ENCODE results near the gene KRTAP26-1.

Gene KRTAP26-1, protein sequence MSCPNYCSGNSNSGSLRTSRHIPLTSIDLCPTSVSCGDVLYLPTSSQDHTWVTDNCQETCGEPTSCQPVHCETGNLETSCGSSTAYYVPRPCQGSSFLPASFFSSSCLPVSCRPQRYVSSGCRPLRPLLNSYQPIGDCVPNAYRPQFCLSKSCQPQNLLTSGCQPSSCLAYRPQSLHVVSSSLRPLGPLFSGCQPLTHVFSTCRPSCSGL

DNA sequence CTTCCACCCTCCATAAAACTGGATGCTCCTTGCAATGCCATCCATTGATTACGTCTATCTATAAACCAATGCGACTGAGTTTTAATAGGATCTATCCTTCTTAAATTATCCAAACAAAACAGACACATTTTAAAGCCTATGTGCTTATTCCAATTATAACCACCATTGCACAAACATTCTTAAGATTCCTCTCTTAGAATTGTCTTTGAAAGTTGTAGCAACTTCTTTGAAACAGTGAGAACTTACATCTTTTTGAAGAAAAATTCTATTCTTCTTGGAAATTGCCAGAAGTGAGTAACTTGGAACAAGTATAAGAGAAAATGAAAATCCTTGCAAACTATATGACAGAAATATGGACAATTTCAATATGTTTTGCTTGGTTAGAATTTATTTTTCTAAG is at the start of gene KRTAP26-1:
Gene KRTAP26-1, minus strand, starts transcription at position 101 of the 400 bp plus-strand sequence. CDS start 280 bp downstream, outside the sequence.
- no peak for DNase-seq

DNA sequence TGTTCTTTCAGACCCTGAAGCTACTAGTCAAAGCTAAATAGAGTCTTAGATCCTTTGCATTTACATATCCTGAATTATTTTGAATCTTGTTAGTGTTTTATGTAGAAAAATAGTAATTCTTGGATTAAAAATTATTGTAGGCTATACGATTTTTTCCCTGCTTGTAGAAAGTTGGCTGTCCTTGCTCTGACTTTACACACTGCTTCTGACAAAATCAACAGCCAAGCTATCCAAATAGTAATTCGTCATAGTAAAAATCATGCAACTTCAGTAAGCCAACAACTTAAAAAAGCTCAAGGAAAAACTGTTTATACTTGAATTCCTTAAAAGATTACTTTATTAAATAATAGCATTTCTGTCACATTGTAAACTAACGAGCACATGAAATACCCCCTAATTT is 35.8 kb upstream of the KRTAP26-1 start:
- no peak for DNase-seq

DNA sequence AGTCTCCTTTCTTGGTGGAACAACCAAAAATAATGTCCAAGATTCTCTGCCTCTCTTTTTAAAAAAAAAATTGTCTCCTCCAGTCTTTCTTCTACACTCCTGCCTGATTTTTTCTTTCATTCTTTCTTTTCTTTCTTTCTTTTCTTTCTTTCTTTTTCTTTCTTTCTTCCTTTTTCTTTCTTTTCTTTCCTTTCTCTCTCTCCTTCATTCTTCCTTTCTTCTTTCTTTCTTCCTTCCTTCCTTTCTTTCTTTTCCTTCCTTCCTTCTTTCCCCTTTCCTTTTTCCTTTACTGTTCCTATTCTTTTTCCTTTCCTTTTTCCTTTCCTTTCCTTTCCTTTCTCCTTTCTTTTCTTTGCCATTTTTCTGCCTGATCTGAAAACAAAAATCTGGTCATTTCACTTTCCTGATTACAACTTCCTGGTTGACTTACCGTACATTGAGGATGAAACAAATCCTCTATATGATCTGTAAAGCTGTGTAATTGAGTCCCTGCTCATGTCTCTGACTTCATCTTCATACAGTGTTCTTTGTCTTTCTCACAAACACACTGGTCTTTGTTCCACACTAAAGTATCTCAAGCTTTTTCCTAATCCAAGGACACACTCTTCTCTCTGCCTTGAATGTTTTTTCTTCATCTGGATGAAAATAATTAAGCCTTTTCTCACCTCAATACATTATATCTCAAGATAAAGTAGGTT is 34.3 kb upstream of the KRTAP26-1 start:
- DNase-seq = no peak

DNA sequence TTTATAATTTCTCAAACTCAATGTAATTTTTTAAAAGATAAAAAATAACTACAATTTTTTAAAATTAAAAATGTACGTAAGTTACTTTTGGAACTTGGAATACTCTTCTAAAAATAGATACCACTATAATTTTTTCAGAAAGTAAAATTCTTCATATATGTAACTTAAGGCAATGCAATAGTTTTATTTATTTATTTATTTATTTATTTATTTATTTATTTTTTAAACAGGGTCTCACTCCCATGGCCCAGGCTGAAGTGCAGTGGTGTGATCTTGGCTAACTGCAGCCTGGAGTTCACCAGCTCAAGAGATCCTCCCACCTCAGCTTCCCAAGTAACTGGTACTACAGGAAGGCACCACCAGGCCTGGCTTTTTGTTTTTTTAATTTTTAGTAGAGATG is 31.4 kb upstream of the KRTAP26-1 start:
- no peak for DNase-seq

DNA sequence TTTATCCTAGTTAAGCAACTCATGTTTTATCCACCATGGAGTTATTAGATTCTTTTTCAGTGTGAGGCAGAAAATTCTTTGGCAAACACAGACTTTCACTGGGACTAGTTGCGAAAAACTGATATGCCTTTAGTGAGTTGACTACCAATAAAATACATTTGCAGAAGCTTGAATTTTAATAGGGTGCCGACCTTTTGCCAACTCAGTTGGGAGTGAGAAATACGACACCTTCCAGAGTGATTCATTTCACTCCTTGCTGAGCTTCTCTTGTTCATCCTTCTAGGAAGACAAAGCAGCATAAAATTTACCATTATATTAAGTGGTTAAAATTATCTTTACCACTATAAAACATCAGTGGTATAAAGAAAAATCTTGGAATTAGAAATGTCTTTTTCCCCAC is 29.5 kb upstream of the KRTAP26-1 start:
- no peak for DNase-seq

DNA sequence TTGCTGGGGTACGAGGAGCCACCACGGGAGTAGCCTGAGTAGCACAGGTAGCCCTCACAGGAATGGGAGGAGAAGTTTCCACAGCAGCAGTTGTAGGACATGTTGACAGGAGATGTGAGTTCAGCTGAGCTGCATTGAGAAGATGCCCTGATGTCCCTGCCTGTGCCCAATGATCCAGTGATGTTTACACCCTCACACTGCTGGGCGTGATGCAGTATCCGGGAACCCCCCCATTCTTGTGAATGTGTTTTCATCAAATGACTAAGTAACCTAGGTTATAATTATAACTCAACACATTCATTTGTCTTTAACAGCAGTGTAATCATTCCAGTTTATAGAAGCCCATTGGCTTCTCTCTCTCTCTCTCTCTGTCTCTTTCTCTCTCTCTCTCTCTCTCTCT is 28.4 kb upstream of the KRTAP26-1 start, which contains the start of gene KRTAP23-1:
Gene KRTAP23-1, minus strand, starts transcription at position 101 of the 400 bp plus-strand sequence. Its CDS starts 0 bp downstream, at position 101.
- DNase-seq = no peak

DNA sequence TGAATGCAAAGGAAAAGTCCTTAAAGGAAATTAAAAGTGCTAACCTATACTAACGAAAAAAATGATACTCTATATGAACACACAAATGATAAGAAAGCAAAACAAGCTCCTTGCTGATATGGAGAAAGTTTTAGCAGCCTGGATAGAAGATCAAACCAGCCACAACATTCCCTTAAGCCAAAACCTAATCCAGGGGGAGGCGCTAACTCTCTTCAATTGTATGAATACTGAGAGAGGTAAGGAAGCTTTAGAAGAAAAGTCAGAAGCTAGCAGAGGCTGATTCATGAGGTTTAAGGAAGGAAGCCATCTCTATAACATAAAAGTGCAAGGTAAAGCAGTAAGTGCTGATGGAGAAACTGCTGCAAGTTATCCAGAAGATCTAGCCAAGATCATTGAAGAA is 24.9 kb upstream of the KRTAP26-1 start:
- DNase-seq = no peak

DNA sequence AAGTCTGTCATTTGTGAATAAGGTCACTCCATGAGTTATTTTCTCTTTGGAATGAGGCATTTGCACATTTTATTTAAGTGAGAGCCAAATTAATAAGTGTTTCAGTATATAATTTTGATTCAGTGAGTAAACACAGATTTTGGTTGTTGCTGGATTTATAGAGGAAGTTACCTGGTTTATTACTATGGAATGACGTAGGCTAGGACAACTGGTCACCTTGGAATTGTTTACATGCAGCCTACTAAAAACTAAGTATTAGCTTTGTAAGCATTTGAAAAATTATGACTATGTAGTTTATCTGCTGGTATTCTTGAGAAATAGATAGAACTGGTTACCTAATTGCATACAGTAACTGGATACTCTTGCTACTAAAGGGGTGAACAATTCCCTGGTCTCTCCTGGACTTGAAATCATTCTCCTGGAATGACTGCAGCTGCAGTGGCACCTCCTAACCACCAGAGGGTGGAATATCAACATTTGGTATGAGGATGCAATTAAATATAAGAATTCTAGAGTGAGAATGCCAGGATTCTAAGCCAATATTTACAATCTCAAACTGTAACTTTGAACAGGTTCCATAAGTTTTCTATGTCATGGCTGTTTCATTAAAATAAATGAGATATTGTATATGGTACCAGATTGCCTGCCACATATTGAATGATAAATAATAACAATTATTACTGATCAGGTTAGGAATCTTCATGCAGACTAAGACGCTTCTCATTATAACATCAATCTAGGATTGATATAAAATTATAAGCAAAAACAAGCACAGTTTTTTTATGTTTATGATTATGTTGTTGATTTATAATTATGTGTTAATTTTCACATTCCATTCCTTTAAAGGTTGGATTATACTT is 20.8 kb upstream of the KRTAP26-1 start:
- peak; percentile 21 for DNase-seq

DNA sequence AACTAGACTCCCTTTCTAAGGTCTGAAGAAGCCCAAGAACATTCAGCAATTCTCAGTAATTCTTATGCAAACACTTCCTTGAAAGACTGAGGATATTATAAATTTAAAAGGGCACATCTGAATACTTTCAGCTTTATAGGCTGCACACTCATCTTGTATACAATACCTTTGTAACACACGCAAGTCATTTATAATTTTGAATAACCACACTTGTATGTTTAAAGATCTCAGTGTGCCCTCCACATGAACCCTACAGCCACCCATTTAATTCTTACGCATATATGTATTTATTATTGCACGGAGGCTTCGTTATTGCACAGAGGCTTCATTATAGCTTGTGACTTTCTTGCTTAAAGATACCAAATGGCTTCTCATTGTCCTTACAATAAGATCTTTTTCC is 18.6 kb upstream of the KRTAP26-1 start:
- no peak for DNase-seq

DNA sequence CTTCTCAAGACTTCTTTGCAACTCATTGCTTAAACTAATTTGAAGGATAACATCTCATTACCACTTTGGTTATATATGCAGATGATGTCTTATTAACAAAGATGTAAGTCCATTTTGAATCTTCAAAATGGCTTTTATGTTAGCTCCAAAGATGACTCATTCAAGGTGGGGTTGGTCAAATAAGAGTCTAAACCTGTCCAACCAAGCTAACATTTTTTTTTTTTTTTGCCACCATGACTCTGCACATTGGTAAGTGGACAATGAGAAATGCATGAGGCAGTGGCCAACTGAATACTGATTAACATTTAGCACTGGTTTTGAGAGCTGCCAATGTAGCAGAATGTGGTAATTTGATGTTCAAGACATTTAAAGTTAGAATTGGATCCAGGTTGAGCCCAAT is 17.7 kb upstream of the KRTAP26-1 start:
- DNase-seq = no peak

DNA sequence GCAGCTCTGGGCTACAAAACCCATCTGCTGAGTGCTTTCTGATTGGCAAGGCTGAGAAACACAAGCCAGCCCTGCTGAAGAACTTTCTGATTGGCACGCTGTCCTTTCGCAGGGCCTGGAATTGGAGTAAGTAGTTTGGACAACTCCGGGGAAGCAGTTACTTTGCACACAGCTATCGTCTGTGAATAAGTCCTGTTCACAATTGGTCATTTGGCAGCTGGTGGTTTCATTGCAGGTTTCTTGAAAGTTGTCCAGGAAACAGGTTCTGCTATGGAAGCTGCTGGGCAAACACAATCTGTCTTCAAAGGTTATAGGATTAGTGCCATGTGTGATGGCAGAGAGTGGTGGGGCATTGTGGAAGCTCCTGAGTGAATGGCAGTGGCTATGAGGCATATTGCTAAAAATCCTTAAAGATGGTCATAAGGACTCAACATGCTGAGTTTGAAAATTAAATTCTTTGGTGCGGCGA is 17.2 kb upstream of the KRTAP26-1 start, which contains the start of gene KRTAP27-1:
Gene KRTAP27-1, minus strand, starts transcription at position 419 of the 469 bp plus-strand sequence. Its CDS starts 26 bp downstream, at position 393.
- DNase-seq = no peak

DNA sequence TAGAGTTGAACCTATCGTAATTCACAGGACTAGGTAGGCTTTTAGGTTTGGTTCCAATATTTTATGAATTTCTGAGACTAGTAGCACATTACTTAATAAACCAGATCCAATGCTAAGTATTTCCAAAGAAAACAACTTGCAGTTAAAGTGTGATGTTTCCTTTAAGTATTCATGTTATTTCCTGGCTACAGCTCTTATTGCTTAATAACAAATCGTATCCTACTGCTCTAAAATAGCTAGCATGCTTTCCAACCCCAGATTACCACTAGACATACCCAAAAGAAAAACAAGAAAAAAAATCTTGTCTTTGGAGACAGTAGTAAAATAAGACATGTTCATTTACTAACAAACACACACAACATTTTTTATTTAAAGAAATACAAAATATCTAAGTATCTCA is 16.5 kb upstream of the KRTAP26-1 start:
- DNase-seq = no peak

DNA sequence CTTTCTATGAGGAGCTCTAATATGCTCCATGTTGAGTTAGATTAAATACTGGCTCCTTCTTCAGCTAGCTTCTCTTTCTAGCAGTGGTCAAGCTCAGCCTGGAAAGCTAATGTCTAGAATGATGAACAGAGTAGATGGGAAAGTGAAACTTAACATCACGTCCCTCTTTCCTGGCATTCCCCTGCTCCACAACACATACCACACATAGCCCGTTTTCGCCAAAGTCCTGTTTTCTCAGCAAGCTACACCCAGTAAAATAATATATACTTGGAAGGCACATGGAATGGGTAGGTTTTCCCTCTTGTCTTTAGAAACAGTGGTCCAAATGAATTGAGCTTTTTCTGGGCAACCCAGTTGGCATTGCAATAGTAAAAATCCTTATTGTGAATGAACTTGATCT is 13.6 kb upstream of the KRTAP26-1 start:
- no peak for DNase-seq

DNA sequence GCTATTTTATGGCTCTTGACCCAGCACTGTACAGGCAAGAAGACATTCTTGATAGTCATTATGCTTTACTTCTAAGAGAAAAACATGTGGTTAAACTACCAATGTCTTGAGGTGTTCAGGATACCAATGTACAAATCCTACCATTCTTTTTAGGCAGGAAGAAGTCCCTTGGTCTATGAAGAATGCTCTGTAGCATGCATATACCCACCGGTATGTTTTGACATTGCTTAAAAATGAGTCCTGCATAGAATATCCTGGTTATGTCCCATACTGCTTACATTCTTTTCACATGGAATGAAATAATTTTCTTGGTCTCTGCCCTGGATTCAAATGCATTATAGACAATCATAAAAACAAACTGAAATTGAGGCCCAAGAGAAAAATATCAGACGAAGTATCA is 12.6 kb upstream of the KRTAP26-1 start:
- DNase-seq = no peak

DNA sequence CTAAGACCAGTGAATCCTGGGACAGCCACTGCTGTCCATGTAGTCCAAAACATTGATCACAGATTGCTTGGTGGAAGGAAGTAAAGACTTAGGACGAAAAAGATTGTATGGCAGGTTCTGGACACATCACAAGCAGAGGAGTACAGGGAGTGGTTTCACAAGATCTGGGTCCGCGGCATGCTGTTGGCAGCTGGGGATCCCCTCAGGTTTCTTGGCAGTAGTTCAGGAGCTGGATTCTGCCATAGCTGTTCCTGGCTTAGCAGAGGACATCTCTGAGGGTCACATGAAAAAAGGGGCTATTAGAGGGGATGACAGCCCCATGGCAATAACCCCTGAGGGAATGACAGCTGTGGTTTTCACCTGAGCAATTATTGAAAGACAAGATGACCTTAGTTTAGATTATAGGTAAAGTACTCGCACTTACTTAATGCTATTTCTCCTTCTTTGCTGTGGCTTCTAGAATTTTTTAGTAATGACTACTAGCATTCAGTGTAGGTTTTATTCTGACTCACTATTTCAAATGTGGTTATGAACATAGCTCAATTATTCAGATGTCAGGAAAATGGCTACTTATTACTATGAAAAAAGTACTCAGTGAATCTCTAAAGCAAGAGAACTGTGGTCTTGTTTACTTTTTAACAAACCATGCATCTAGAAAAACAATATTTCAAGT is 9.2 kb upstream of the KRTAP26-1 start:
- no peak for DNase-seq

DNA sequence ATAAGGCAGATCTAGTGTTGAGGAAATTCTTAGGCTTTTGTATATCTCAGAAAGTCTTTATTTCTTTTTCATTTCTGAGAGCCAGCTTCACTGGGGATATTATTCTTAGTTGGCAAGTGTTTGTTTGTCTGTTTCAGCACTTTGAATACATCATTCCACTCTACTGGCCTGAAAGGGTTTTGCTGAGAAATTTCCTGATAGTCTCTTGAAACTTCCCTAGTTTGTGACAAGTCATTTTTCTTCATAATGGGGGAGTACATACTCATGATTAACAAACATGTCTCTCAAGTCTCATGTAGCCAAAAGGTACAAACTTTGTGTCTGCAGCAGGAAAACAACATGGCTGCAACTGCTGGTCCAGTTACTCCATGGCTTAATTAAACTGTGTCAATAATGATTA is 6.3 kb upstream of the KRTAP26-1 start:
- no peak for DNase-seq

DNA sequence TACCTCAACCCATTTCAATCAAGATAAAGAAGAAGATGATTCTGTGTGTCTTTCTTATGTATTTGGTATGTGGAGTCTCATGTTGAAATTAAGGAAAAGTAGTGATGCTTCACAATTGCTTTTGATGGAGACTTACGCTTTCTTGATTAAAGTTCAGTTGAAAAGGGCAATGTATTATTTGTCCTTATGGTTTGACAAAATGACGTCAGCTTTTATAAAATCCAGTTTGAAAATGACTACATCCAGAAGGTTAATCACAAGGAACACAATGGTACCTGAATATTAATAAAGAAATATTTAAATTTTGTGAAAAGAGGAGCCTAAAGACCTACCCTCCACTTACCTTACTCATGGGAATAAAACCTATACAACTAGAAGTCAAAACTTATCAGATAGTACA is 4.4 kb downstream of the KRTAP26-1 start:
- no peak for DNase-seq

DNA sequence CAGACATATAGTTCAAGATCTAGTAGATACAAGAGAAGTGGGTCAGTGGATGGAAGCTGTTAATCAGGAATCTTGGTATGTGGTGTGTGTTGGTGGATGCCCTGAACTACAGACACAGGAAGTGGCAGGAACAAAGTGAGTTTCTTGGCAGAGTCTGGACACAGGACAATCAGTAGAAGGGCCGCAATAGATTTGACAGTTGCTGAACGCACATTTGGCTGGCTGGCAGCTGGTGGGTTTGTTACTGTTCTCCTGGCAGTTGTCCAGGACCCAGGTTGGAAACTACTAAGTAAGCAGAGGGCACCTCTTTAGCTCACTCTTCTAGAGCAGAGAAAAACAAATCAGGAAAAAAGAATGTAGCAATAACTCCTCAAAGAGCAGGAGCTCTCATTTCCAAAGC is 13.2 kb downstream of the KRTAP26-1 start:
- DNase-seq = no peak

DNA sequence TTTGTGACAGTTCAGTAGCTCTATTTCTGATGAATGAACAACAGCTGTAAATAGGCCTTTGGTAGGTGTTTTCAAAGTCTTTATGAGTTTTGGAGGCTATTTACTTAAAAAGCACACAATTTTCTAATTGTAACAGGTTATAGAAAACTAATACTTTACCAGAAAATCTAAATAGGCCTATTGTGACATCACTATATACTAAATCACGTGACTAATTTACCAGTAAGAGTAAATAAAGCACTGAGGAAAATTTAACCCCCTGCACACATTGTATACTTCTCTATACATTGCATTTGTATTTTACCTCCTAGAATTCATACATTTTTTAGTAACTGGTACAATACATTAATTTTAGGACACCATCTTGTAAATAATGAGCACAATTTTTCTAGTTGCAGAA is 15.0 kb downstream of the KRTAP26-1 start:
- DNase-seq = no peak

DNA sequence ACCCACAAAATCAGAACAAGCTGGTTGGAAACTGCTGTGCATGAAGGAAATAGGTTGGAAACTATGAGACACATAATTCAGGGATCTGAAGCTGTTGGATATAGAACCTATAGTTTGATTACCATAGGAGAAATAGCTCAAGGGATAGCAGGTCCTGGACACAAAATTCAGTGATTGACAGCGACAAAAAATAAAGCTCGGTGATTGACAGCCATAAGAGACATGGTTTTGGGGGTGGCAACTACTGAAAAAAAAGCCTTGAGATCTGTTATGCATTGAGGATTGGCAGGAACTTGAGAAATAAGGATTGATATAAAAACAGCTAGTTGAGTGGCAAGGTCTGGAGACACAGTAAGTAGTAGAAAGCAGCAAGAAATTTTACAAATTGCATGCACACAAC is 30.9 kb downstream of the KRTAP26-1 start, which contains the start of gene KRTAP25-1:
Gene KRTAP25-1, minus strand, starts transcription at position 300 of the 400 bp plus-strand sequence. Its CDS starts 24 bp downstream, at position 276.
- no peak for DNase-seq

DNA sequence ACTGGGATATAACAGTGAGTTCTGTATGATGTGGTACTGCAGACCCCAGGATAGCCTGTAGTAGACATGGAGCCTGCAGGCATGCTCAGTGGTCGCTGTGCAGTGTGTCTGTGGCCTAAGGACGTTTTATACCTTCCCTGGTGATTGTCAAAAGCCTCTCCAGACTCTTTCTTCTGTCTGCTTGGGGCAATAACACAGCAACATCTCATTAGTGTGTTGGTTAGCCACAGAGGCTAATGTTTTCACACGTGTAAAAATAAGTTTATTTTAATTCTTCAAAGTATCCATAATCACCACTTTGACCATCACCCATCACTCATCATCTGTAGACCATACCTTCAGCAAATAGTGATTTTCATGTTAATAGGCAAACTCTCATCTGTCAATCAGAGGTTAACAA is 37.3 kb downstream of the KRTAP26-1 start, which contains the start of gene KRTAP24-1:
Gene KRTAP24-1, minus strand, starts transcription at position 101 of the 400 bp plus-strand sequence. Its CDS starts 18 bp downstream, at position 83.
- DNase-seq = no peak

DNA sequence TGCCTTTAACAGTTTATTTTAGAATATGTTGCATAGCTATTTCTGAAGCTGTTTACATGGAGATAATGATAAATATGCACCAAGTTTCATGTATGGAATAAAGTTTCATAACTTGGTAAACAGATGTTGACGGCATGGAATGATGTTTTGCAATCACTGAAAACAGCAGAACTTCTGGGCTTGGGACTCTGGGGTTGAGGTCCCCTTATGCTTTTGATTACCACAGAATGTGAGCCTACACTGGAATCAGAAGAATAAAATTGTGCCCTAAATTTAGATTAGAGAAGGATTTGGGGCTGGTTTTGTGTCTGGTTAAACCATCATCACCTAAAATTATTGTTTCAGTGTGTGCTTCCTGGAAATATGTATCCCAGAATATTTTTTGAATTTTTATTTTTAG is 48.5 kb downstream of the KRTAP26-1 start:
- no peak for DNase-seq
